MG63 (cell line): ENCODE data around the gene UBLCP1. TPM values are rescaled to one million over a fixed set of nuclear protein-coding genes. Genes with fewer than 3 reads are reported as not detected.
A peak's percentile ranks its signal among the peaks of the same experiment; 100 is the strongest.
"Not testable (repeated sequence)": the region's sequence is repeated elsewhere in the genome, so short reads cannot be mapped to it uniquely, and the experiment has no call there.

Source experiments
- DNase-seq: peaks from one replicate; pipeline ENCODE4 v3.0.0-alpha.2; 2020
- H3K27me3 ChIP-seq: fragments of 250-450 bp; sonication (Bioruptor Pico); 2 replicates; pipeline ENCODE4 v1.5.1; 2020; ENCODE audit warnings: mild to moderate bottlenecking, moderate library complexity
- H3K36me3 ChIP-seq: fragments of 250-450 bp; sonication (Bioruptor Pico); 2 replicates; pipeline ENCODE4 v1.5.1; 2020; ENCODE audit warnings: mild to moderate bottlenecking, moderate library complexity
- H3K4me3 ChIP-seq: fragments of 250-450 bp; sonication (Bioruptor Pico); 2 replicates; pipeline ENCODE4 v1.5.1; 2020; ENCODE audit warnings: mild to moderate bottlenecking, moderate library complexity
- H3K9me3 ChIP-seq: fragments of 250-450 bp; sonication (Bioruptor Pico); 2 replicates; pipeline ENCODE4 v1.5.1; 2020; ENCODE audit warnings: mild to moderate bottlenecking, moderate library complexity
- total RNA-seq: library from RNA; depleted of rRNA; stranded (reverse); fragments of >200 nt; shearing (Covaris generic); gene quantifications from 2 replicates; pipeline ENCODE4 v1.2.3, GENCODE V29; 2014; ENCODE audit warnings: low replicate concordance

The UBLCP1 gene
- total RNA-seq, 1 experiment from 2014 or later, result 32.3 TPM

GRCh38 chr5:159290741-159291140, 27.7 kb downstream of the UBLCP1 start:
- H3K4me3 ChIP-seq, result no peak overlapping the region
- H3K9me3 ChIP-seq, result no peaks in the 10 kb centered on the region
- no peaks in the 10 kb centered on the region for H3K27me3 ChIP-seq
- H3K36me3 ChIP-seq, result no peaks in the 10 kb centered on the region
- no peak for DNase-seq

GRCh38 chr5:159294921-159295320, 31.8 kb downstream of the UBLCP1 start:
- H3K36me3 ChIP-seq, result no peaks in the 10 kb centered on the region
- no peak overlapping the region for H3K4me3 ChIP-seq
- H3K9me3 ChIP-seq, result peaks cover 16% of the 10 kb centered on the region
- DNase-seq, result no peak
- no peaks in the 10 kb centered on the region for H3K27me3 ChIP-seq

- not testable (repeated sequence) for H3K27me3 ChIP-seq, H3K36me3 ChIP-seq, H3K4me3 ChIP-seq, DNase-seq
- peaks cover 31% of the 10 kb centered on the region for H3K9me3 ChIP-seq
Observed at GRCh38 chr5:159297300-159297699, 34.2 kb downstream of the UBLCP1 start.

- no peaks in the 10 kb centered on the region for H3K36me3 ChIP-seq
- H3K9me3 ChIP-seq, result peaks cover 38% of the 10 kb centered on the region
- H3K27me3 ChIP-seq, result no peaks in the 10 kb centered on the region
- DNase-seq, result peak; percentile 28
- no peak overlapping the region for H3K4me3 ChIP-seq
Observed at GRCh38 chr5:159301466-159301865, 38.4 kb downstream of the UBLCP1 start.

GRCh38 chr5:159301929-159302860, 39.1 kb downstream of the UBLCP1 start:
- H3K9me3 ChIP-seq, result peaks cover 38% of the 10 kb centered on the region
- not testable (repeated sequence) for H3K36me3 ChIP-seq, DNase-seq, H3K27me3 ChIP-seq, H3K4me3 ChIP-seq

- no peaks in the 10 kb centered on the region for H3K27me3 ChIP-seq
- H3K4me3 ChIP-seq, result no peak overlapping the region
- H3K36me3 ChIP-seq, result no peaks in the 10 kb centered on the region
- peaks cover 33% of the 10 kb centered on the region for H3K9me3 ChIP-seq
- DNase-seq, result no peak
Observed at GRCh38 chr5:159303286-159303685, 40.2 kb downstream of the UBLCP1 start.

- no peaks in the 10 kb centered on the region for H3K27me3 ChIP-seq
- peaks cover 25% of the 10 kb centered on the region for H3K9me3 ChIP-seq
- no peak overlapping the region for H3K4me3 ChIP-seq
- no peak for DNase-seq
- no peaks in the 10 kb centered on the region for H3K36me3 ChIP-seq
Observed at GRCh38 chr5:159304961-159305595, 42.0 kb downstream of the UBLCP1 start.

- no peak for DNase-seq
- H3K27me3 ChIP-seq, result no peaks in the 10 kb centered on the region
- no peak overlapping the region for H3K4me3 ChIP-seq
- no peaks in the 10 kb centered on the region for H3K36me3 ChIP-seq
- no peaks in the 10 kb centered on the region for H3K9me3 ChIP-seq
Observed at GRCh38 chr5:159309689-159310433, 46.8 kb downstream of the UBLCP1 start.

GRCh38 chr5:159310511-159310910, 47.4 kb downstream of the UBLCP1 start:
- H3K36me3 ChIP-seq, result no peaks in the 10 kb centered on the region
- no peak overlapping the region for H3K4me3 ChIP-seq
- H3K27me3 ChIP-seq, result no peaks in the 10 kb centered on the region
- H3K9me3 ChIP-seq, result no peaks in the 10 kb centered on the region
- DNase-seq, result no peak

GRCh38 chr5:159311063-159311462, 48.0 kb downstream of the UBLCP1 start:
- no peak overlapping the region for H3K4me3 ChIP-seq
- no peaks in the 10 kb centered on the region for H3K27me3 ChIP-seq
- DNase-seq, result no peak

GRCh38 chr5:159313197-159313596, 50.1 kb downstream of the UBLCP1 start:
- Histone ChIP-seq H3K36me3 (no peaks in the 10 kb centered on the region), H3K4me3 (no peak overlapping the region), H3K9me3 (no peaks in the 10 kb centered on the region), H3K27me3 (no peaks in the 10 kb centered on the region)
- no peak for DNase-seq

More at GRCh38 chr5:159311063-159311462, 48.0 kb downstream of the UBLCP1 start:
- no peaks in the 10 kb centered on the region for H3K36me3 ChIP-seq
- no peaks in the 10 kb centered on the region for H3K9me3 ChIP-seq

GRCh38 chr5:159316519-159317383, 53.7 kb downstream of the UBLCP1 start:
- DNase-seq, result peak; percentile 38
- Histone ChIP-seq H3K9me3 (no peaks in the 10 kb centered on the region), H3K4me3 (no peak overlapping the region), H3K27me3 (no peaks in the 10 kb centered on the region), H3K36me3 (no peaks in the 10 kb centered on the region)

GRCh38 chr5:159317849-159318248, 54.8 kb downstream of the UBLCP1 start:
- Histone ChIP-seq H3K9me3 (no peaks in the 10 kb centered on the region), H3K27me3 (no peaks in the 10 kb centered on the region), H3K4me3 (no peak overlapping the region), H3K36me3 (no peaks in the 10 kb centered on the region)
- DNase-seq, result no peak

- H3K9me3 ChIP-seq, result no peaks in the 10 kb centered on the region
- H3K27me3 ChIP-seq, result no peaks in the 10 kb centered on the region
- DNase-seq, result no peak
- no peaks in the 10 kb centered on the region for H3K36me3 ChIP-seq
- H3K4me3 ChIP-seq, result no peak overlapping the region
Observed at GRCh38 chr5:159318448-159318847, 55.4 kb downstream of the UBLCP1 start.

GRCh38 chr5:159319363-159319762, 56.3 kb downstream of the UBLCP1 start:
- H3K4me3 ChIP-seq, result no peak overlapping the region
- DNase-seq, result no peak
- H3K36me3 ChIP-seq, result no peaks in the 10 kb centered on the region
- no peaks in the 10 kb centered on the region for H3K27me3 ChIP-seq
- H3K9me3 ChIP-seq, result no peaks in the 10 kb centered on the region

- Histone ChIP-seq H3K4me3 (no peak overlapping the region), H3K9me3 (no peaks in the 10 kb centered on the region), H3K27me3 (no peaks in the 10 kb centered on the region), H3K36me3 (no peaks in the 10 kb centered on the region)
- no peak for DNase-seq
Observed at GRCh38 chr5:159319832-159320231, 56.7 kb downstream of the UBLCP1 start.
